CD4-positive, alpha-beta T cell treated with Interleukin-15 for 4 hours (primary cell): ENCODE results near the gene ZEB2.

Source experiments
- DNase-seq: peaks from one replicate; pipeline ENCODE4 v3.0.0-alpha.2; 2020; ENCODE audit warnings: low spot score

Gene ZEB2

DNA sequence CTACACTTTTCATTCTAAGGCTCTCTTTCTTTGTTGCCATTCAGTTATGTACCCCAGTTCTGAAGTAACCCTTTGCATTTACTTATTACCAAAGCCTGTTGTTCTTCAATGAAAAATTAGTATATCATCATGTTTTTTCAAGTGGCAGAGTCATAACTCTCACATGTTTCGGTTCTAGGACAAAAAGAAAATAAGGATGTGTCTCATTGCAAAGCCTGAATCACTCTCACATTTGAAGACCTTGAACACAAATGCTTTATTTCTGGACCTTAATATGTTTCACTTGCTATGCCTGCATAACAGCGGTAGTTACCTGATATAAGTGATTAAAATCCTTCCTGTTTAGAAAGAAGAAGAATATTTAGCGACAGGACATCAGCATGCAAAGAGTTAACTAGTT is 49.1 kb downstream of the ZEB2 start:
- no peak for DNase-seq

DNA sequence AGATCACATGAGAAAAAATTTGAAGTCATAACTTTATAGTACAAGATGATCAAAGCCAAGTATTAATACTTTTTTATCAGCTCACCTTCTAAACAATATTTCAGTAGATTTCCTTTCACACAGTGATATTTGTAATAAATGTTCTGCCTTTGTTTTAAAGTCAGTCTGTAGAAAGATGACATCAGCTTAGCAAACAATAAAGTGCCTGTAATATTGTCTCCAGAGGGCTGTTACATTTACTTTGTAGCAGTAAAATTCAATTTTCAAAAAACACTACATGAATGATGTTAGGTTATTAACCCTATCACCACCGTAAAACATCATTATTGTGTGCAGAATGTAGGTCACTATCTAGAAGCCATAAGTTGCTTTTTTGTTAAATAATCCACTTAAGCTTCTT is 49.6 kb downstream of the ZEB2 start:
- DNase-seq: no peak

DNA sequence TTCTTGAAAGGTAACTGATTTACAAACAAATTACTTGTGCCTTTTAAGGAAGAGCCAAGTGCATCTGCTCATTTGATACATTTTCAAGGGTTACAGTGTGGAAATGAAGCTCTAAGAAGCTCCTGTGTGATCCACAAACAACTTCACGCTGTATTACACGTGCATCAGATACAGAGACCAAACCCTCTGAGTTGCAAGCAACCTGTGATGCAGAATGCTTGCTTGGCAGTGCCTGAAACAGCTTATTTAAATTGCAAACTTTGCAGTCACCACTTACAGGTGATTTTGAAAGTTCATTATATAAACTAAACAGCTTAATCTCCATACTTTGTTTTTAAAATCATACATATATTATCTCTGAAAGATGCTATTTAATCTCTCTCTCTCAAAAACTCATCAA is 50.1 kb downstream of the ZEB2 start:
- DNase-seq: no peak

DNA sequence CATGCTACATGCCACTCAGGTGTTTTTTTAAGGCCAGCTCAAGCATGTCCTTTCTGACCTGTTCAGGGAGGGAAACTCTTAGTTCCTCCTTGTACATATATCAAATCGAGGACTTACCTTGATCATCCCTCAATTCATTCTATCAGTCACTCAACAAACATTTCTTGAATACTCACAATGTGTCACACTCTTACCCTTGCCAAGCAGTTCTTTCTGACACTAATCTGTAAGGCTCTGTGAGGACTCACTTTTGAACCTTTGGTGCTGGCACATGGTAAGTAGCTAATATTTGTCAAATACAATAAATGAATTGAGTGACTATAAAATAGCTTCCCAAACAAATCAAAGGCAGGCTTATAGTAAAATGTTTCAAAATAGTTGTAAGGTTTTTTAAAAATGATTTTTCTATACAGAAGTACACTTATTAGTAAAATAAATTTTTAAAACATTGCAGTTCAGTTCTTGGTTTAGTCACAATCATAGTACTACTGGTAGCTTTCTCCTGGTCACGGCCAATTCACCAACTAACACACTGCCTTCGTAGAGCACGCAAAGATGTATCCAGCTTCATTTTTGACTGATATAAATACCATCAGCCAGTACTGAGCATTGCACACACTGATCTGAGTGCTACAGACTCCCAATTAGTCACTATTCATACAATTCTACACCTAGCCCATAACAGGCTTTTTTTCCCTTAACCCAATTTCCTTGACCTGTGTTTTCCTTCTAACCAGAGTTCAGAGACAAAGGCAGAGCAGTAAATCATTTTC is 50.9 kb downstream of the ZEB2 start:
- no peak for DNase-seq

DNA sequence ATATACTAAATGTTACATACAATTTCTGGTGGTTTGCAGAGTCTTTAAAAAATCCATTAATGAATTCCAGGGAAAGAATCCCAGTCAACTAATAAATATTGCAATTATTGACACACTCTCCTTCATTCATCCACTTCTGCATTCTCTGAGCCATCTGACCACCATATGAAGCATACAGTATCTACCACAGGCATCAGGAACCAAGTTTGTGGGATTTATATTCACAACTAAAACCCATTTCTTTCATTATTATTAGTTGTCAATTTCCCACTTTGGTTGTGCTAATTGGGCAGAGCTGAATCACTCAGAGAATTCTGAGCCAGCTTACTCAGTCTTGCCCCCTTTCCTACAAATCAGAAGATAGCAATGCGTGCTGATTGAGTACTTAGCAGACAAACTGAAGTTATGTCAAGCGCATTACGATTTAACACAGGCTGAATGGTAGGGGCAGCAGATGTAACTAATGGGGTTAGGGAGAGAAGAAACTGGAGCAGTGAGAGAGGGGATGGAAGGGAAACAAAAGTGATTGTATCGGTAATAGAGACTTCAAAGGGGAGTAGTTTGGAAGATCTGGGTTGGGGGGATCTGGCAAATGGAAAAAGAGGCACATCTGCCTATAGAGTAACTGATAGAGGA is 52.3 kb downstream of the ZEB2 start:
- no peak for DNase-seq

DNA sequence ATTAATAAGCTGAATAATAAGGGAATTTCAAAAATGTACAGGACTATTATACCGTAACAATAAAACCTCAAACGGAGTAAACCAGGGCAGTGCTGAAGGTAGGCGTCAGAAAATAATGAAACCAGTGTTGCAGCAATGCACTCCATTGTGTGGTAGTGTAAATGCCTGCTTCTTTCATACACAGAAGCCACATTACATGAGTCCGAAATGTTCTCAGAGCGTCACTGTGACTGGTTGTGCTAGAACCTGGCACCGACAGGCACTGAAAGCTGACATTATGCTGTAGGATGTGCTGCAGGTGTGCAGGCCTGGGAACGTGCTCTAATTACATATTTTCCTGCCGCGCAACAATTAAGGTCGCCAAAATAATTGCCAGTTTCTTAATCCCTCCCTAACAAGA is 53.3 kb downstream of the ZEB2 start:
- DNase-seq: no peak

DNA sequence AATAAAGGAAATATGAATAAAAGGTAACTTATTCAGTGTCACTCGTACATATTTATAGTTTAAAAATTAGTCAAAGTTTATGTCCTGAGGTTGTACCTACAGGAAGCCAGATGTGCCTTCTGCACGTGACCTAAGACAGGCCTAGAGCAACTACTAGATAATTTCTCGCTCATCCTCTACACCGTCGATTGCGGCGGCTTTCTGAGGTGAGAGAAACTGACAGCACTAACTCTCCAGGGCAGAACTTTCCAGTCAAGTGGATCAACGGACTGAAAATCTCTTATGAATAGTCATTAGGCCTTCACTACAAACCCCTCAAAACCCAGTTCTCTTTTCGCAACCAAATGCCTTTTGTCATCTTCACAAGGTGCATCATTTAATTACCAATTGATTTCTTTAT is 54.2 kb downstream of the ZEB2 start:
- no peak for DNase-seq

DNA sequence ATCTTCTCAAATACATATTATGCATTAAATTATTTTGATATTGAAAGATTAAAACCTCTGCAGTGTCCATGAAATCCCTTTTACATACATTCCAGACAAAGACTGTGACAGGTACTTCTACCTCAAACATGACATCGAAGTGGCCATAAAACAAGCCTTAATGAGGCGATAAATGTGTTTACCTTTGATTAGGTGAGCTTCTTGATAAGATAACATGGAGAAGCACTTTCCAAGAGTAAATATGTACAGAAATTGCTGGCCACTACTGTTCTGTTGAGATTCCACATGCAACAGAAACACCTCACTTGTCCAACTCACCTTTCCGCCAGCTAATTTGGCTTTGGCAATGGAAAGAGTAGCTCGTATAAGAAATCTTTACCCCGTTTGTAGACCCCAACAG is 55.2 kb downstream of the ZEB2 start:
- DNase-seq: no peak

DNA sequence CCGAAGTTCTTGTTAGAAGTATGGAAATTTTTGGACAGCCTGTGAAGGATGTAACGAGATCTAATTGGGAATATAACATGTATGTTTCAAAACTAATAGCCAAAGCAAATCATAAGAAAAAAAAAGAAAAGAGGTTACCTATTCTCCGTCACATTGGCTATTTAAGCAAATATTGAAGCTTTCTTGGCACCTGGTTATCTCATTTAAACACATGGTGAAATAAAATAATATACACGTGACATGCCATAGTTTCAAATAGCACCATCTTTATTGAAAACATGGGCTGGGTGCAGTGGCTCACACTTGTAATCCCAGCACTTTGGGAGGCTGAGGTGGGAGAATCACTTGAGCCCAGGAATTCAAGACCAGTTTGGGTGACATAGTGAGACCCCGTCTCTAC is 56.7 kb downstream of the ZEB2 start:
- no peak for DNase-seq

DNA sequence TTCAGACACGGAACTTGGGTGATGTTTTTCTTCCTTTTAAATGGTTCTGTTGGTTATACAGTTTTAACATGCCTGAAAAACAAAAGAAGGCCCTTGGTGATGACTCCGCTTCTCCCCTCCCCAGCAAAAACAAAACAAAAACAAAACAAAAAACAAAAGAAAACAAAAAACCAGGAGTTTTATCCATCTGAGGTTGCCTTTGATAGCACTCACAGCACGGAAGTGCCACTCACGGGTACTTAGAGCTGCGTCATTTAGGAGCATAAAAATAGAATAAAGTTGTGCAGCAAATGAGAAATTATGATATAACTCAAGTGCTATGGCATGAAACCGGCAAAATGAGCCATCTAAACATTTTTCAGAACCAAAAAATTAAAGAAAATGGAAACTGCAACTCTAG is 57.7 kb downstream of the ZEB2 start:
- no peak for DNase-seq

DNA sequence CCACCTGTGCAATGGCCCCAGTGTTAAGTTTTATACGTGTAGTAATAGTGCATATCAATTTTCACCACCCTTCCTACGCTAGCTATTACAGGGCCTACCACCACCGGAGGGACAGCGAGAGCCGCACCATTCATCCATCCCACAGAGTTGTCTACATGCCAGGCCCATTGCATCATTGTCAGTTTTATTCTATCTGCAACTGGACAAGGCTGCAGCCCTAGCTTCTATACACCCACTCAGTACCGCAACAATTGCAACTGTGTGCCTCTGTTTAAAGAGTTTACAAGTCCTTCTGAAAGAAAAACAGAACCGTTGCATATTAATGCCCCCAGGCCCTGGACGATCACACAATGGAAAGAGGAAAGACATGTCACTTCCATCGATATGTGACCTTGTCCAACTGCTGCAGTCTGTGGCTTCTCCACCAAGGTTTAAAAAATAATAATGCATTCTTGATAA is 58.6 kb downstream of the ZEB2 start:
- DNase-seq: no peak

DNA sequence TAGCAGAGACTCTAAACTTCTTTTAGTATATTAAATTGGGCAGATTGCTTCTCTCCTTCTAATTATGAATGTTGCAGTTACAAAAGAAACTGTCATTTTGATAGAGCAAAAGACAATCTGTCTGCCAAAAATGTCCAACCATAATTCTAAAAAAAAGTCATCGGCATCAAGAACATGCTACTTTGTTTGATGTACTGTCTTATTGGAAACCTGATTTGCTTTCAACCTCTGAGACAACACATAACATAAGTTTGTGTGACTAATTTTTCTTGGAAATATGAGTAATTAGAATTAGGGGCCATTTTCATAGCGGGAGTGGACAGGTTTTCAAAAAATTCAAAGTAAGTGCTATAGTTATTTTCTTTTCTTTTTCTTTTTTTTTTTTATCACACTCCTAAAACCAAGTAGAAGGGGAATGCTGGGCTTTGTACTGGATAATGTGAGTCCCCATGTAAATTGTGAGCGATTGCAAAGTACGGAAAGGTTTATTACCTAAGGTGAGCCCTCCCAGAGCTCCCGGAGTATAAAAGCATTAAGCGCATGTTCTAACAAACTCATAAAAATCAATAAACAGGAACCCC is 59.1 kb downstream of the ZEB2 start:
- peak; percentile 49 for DNase-seq

DNA sequence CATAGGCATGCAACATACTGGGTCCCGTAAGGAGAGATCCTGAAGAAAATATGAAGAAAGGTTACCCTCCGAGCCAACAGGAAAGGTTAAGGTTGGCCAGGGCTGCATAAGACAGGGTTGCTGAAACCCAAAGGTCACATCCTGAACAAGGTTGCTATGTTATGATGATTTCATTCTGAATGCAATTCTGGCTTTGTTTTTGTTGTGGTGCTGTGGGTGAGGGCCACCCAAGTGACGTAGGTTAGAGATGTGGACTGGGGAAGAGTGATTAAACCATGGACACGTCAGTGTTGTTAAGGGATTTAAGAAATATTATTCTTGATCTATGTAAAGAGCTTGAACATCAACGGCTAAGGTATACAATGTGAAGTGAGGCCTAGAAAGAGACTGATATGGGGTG is 60.0 kb downstream of the ZEB2 start:
- peak; percentile 68 for DNase-seq

DNA sequence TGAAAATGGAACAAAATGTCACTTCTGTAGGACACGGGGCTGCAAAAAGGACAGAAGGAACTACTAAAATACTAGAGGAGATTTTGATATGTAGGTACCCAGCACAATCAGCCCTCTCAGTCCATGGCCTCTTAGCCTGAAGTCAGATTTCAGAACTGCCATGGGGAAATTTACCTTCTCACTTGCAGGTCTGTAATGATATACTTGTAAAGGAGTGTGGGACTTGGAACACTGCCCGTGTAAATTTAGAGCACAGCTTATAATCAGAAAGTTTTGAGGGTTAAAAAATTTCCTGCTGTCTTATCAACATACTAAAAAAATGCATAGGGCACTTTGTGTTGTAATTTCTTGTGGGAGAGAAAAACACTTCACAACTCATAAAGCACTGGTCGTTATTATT is 60.6 kb downstream of the ZEB2 start:
- no peak for DNase-seq

DNA sequence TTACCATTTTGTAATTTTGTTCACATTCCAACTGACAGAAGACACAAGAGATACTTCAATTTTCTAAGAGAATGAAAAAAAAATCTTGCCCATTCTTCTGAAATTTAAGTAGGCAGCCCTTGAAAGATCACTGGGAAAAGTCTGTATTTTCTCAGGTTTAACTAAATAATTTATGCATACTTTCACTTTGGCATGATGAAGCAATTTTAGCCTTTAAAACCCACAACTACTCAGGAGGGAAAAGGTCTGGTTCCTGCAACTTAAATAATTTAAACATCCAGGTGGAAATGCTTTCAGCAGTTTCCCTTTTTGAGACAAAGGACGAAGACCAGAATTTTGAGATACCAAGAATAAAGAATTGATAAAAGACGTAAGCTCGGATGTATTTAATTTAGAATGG is 61.4 kb downstream of the ZEB2 start:
- DNase-seq: no peak

DNA sequence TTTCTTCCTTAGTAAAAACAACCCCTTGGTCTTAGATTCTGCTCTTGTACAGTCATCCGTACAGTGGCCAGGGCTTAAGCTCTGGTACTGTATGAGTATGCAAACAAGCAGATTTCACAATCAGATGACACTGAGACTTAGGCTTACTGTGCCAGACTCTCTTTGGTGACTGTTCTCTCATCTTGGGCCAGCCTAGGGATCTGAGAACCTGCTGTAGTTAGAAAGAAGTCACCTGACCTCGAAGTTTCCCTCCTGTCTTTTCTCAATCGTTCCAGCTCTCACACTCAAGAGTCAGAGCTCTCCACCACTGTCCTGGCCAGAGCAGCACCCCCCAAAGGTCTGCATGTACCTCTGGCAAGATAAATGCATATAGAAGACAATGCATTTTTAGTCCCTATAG is 63.2 kb downstream of the ZEB2 start:
- DNase-seq: peak; percentile 36

DNA sequence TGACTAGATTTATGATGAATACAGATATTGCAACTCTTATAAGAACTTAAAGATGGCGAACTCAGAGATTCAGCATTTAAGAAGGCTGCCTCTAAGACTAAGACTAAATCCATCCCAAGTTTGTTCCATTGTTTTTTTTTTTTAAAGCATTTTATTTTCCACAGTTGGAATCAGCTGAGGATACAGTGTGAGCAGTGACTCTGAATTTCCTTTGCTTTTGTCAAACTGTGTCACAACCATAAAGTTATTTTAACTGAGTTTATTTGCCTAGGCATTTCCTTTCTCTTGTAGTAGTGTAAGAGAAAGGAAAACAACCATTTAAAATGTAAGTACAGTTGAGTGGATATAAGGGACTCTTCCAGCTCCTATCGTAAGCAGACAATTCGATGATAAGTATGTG is 63.9 kb downstream of the ZEB2 start:
- DNase-seq: no peak

DNA sequence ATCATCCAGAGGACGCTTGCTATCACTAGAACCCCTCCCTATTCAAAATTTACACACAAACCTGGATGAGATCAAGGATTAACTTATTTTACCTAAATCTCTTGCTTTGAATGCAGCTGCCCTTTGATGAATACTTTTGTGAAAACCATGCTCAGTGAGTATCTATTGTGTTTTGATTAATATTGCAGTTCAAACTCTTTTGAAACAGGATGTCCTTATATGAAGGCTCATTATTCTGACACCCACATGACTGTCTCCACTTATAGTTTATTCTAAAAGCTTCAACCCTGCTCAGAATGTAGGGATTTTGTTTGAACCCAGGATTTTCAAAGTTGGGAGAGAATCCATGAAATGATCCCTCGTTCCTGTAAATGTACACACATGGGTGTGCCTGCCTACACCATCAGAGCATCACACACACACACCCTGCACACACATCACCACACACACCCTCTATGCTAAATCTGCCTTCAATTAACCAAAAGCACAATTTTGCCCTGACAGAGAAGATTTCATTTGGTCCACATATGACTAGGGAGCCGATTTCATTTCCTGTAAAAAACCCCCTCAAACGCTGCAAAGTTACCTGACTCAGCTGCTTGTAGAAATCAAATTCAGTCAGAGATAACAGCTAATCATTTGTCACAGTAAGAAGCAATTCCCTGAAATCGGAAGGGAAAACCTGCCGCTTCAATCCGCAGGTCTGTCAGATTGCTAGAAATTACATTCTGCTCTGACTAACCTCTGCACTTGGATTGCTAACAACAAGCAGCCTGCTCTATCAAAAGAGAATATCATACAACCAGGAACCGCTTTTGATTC is 65.2 kb downstream of the ZEB2 start:
- DNase-seq: peak; percentile 55

DNA sequence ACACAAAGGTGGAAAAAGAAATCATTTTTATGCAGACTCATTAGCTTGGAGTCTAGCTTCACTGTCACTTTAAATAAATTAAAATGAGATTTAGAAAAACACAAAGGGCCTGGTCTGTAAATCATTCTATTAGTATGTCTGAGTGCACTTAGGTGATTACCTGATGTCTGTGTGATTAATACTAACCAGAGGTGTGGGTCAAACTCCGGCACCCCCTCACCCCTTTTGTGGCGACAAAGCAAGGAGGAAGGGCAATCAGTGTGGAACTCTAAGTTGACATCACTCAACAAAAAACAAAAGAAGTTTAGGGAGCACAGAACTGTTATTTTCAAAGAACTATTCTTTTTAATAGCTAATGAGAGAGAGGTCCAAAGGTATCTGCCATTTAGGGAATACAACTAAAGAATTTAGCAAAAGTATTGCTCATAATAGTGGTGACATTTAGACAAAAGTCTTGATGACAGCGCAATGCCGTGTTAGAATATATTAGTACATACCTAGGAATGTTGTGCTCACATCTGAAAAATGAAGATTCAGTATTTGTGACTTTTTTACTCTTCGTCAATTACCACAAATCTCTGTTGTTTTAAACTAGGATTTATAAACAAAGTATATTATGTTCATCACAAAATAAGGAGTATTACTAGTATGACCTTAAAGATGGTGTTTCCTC is 66.3 kb downstream of the ZEB2 start:
- no peak for DNase-seq

DNA sequence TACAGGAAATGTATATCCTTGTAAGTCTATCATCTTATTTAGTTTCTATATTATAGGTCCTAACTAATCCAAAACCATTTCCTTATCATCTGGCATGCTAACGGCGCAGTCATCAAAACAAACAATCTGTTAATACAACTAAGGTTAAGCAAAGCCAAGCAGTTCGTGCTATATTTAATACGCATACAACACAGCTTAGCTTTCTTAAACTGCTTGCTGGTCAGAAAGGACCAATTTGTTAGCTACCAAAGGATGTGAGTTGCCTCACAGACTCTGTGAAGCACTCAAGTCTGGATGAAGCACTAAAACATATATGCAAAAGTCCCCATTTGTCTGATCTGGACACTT is 67.0 kb downstream of the ZEB2 start:
- no peak for DNase-seq

DNA sequence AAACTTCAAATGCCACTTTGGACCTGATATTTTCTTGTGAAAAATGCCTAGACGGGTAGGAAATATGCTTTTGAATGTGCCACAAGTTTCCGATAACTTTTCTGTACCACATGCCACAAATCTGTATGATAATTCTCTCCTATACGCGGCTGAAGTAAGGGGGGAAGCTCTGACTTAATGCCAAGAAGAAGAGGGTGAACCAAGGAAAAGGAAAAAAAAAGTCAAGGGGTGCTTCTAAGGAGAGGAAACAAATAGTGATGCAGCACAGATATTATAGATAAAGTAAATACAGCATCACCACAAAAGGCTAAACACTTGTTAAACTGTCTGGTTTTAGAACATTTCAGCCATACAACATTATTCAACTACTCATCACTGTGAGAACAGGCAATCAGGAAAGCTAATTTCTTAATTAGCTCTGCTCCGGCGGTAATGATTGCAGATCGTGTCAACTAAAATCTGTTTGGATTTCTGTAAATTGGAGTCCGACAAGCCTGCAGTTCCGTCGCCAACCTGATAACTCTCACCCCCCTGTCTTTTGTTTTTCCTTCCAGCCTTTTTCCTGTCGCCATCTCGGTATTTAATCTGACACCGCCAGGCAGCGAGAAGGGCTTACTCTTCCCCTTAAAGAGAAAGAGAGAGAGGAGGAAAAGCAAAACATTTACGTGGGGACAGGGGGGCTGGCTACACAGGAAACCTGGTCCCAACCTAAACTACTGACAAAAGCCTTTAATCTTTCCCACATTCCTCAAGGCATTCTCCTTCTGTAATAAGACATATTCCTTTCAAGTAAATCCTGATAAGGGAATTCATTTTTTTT is 67.5 kb downstream of the ZEB2 start:
- no peak for DNase-seq
